GM19455 (cell line): ENCODE results near the gene PSME4.
"Not testable (repeated sequence)": the region's sequence is repeated elsewhere in the genome, so short reads cannot be mapped to it uniquely, and the experiment has no call there.

ENCODE experiments used
- ATAC-seq: cut with Tn5 transposase; IDR thresholded peaks from one replicate; pipeline ENCODE4 v1.9.1; 2021; ENCODE audit not compliant: unreplicated experiment

Gene PSME4

GRCh38 chr2:53964987-53965687 is 5.7 kb downstream of the PSME4 start:
- ATAC-seq, result no peak

- ATAC-seq, result no peak
Observed at GRCh38 chr2:53964257-53964952, 6.4 kb downstream of the PSME4 start.

- ATAC-seq, result not testable (repeated sequence)
Observed at GRCh38 chr2:53961478-53962216, 9.1 kb downstream of the PSME4 start.

GRCh38 chr2:53960476-53960875 is 10.3 kb downstream of the PSME4 start:
- ATAC-seq, result no peak

- ATAC-seq, result no peak
Observed at GRCh38 chr2:53958443-53958842, 12.3 kb downstream of the PSME4 start.

GRCh38 chr2:53952519-53952918 is 18.3 kb downstream of the PSME4 start:
- no peak for ATAC-seq

GRCh38 chr2:53949457-53949856 is 21.3 kb downstream of the PSME4 start:
- no peak for ATAC-seq

- ATAC-seq, result no peak
Observed at GRCh38 chr2:53945538-53945937, 25.3 kb downstream of the PSME4 start.

- ATAC-seq, result no peak
Observed at GRCh38 chr2:53944542-53944941, 26.3 kb downstream of the PSME4 start.

GRCh38 chr2:53942280-53942679 is 28.5 kb downstream of the PSME4 start:
- ATAC-seq, result no peak

- ATAC-seq, result no peak
Observed at GRCh38 chr2:53941749-53942148, 29.0 kb downstream of the PSME4 start.

- ATAC-seq, result no peak
Observed at GRCh38 chr2:53939656-53940055, 31.1 kb downstream of the PSME4 start.

GRCh38 chr2:53938904-53939303 is 31.9 kb downstream of the PSME4 start:
- no peak for ATAC-seq

GRCh38 chr2:53933329-53933728 is 37.5 kb downstream of the PSME4 start:
- no peak for ATAC-seq

GRCh38 chr2:53926321-53926720 is 44.5 kb downstream of the PSME4 start:
- ATAC-seq, result not testable (repeated sequence)

GRCh38 chr2:53913721-53914120 is 57.1 kb downstream of the PSME4 start:
- peak; percentile 75 for ATAC-seq

GRCh38 chr2:53911434-53912189 is 59.2 kb downstream of the PSME4 start:
- ATAC-seq, result no peak

GRCh38 chr2:53907582-53907981 is 63.2 kb downstream of the PSME4 start:
- no peak for ATAC-seq

- no peak for ATAC-seq
Observed at GRCh38 chr2:53905396-53905795, 65.4 kb downstream of the PSME4 start.

GRCh38 chr2:53903011-53903410 is 67.8 kb downstream of the PSME4 start:
- no peak for ATAC-seq

GRCh38 chr2:53901192-53901591 is 69.6 kb downstream of the PSME4 start:
- ATAC-seq, result no peak
